Thyroid gland (tissue), 4 donors: Measurements from ENCODE around the gene PRAC1.

Experiments used
- CTCF ChIP-seq, 6 experiments: fragments of 200-600 bp in 3 of 6; fragments of 450-650 bp in 3 of 6; sonication (generic) in 3 of 6; IDR thresholded peaks; one replicate each; pipeline ENCODE4 v1.5.1; 2016 to 2019; ENCODE audit warnings: antibody characterized with exemption in 6 of 6, mild to moderate bottlenecking in 2 of 6, inconsistent platforms in 1 of 6, moderate library complexity in 1 of 6
- POLR2A ChIP-seq, 2 donors: fragments of 450-650 bp; IDR thresholded peaks; one replicate each; pipeline ENCODE4 v1.6.1; 2017; ENCODE audit warnings: antibody characterized with exemption in 2 of 2, mild to moderate bottlenecking in 2 of 2, moderate library complexity in 1 of 2

GRCh38 chr17:48751172-48751571 lies 28.9 kb upstream of the PRAC1 start:
- TF ChIP-seq POLR2A (IDR thresholded peaks at IDR 0.05): no peak
- no peak for TF ChIP-seq CTCF (IDR thresholded peaks at IDR 0.05)
